Stimulated activated memory B cell treated with anti-CD40 and anti-IgM and Interleukin-4, amounts not matched to agents 10 μg/mL and 1 μg/mL and 100 μg/mL, for 72 hours (primary cell): ENCODE data around the gene GFRA1.

ENCODE experiments used
- ATAC-seq: fragments of 150-1000 bp; cut with Tn5 transposase; 2 replicates; pipeline ENCODE4 v1.10.0; 2021
- H3K27ac Mint-ChIP-seq: one replicate; pipeline ENCODE4 v1.8.0; 2022; ENCODE audit warnings: mild to moderate bottlenecking, mixed read lengths
- H3K27me3 Mint-ChIP-seq: one replicate; pipeline ENCODE4 v1.8.0; 2022; ENCODE audit warnings: mixed read lengths
- H3K36me3 Mint-ChIP-seq: one replicate; pipeline ENCODE4 v1.8.0; 2022; ENCODE audit warnings: mixed read lengths
- H3K4me1 Mint-ChIP-seq: one replicate; pipeline ENCODE4 v1.8.0; 2022; ENCODE audit warnings: mixed read lengths
- H3K4me3 Mint-ChIP-seq: one replicate; pipeline ENCODE4 v1.8.0; 2022; ENCODE audit warnings: mild to moderate bottlenecking, moderate library complexity, mixed read lengths
- H3K9me3 Mint-ChIP-seq: one replicate; pipeline ENCODE4 v1.8.0; 2022; ENCODE audit warnings: mixed read lengths

The GFRA1 gene

GRCh38 chr10:116272440-116273283 lies at the start of gene GFRA1:
Gene GFRA1 (minus strand): TSS chr10:116273206. CDS start chr10:116272029, 1,177 bp downstream.
- Mint-ChIP-seq H3K36me3 (no peaks in the 10 kb centered on the region), H3K27me3 (peaks cover 62% of the 10 kb centered on the region), H3K4me1 (peaks cover 19% of the 10 kb centered on the region), H3K9me3 (peaks cover 6% of the 10 kb centered on the region), H3K27ac (no peak within 1 kb of the TSS), H3K4me3 (peak within 1 kb of the TSS; percentile 53)
- no peak for ATAC-seq

GRCh38 chr10:116316503-116316902 lies 43.5 kb upstream of the GFRA1 start:
- Mint-ChIP-seq H3K36me3 (no peaks in the 10 kb centered on the region), H3K4me3 (no peak overlapping the region), H3K4me1 (no peaks in the 10 kb centered on the region), H3K27me3 (no peaks in the 10 kb centered on the region), H3K9me3 (peaks cover 3% of the 10 kb centered on the region), H3K27ac (no peak overlapping the region)
- ATAC-seq: peak; percentile 27

- H3K36me3 Mint-ChIP-seq: no peaks in the 10 kb centered on the region
- no peak for ATAC-seq
- H3K4me3 Mint-ChIP-seq: no peak overlapping the region
- H3K27ac Mint-ChIP-seq: no peak overlapping the region
- H3K4me1 Mint-ChIP-seq: no peaks in the 10 kb centered on the region
- H3K9me3 Mint-ChIP-seq: peaks cover 3% of the 10 kb centered on the region
- H3K27me3 Mint-ChIP-seq: no peaks in the 10 kb centered on the region
Observed at GRCh38 chr10:116312548-116312947, 39.5 kb upstream of the GFRA1 start.

- no peaks in the 10 kb centered on the region for H3K36me3 Mint-ChIP-seq
- no peak for ATAC-seq
- H3K27ac Mint-ChIP-seq: no peak overlapping the region
- no peaks in the 10 kb centered on the region for H3K4me1 Mint-ChIP-seq
- no peaks in the 10 kb centered on the region for H3K27me3 Mint-ChIP-seq
- no peak overlapping the region for H3K4me3 Mint-ChIP-seq
- H3K9me3 Mint-ChIP-seq: peaks cover 3% of the 10 kb centered on the region
Observed at GRCh38 chr10:116311706-116312490, 38.9 kb upstream of the GFRA1 start.

- Mint-ChIP-seq H3K27ac (no peak overlapping the region), H3K4me1 (no peaks in the 10 kb centered on the region), H3K36me3 (no peaks in the 10 kb centered on the region)
Observed at GRCh38 chr10:116311016-116311415, 38.0 kb upstream of the GFRA1 start.

GRCh38 chr10:116307455-116307854 lies 34.4 kb upstream of the GFRA1 start:
- ATAC-seq: no peak
- H3K4me3 Mint-ChIP-seq: no peak overlapping the region
- peaks cover 5% of the 10 kb centered on the region for H3K9me3 Mint-ChIP-seq
- no peaks in the 10 kb centered on the region for H3K4me1 Mint-ChIP-seq
- H3K36me3 Mint-ChIP-seq: no peaks in the 10 kb centered on the region
- no peak overlapping the region for H3K27ac Mint-ChIP-seq
- no peaks in the 10 kb centered on the region for H3K27me3 Mint-ChIP-seq

More at GRCh38 chr10:116311016-116311415, 38.0 kb upstream of the GFRA1 start:
- Mint-ChIP-seq H3K27me3 (no peaks in the 10 kb centered on the region), H3K9me3 (peaks cover 3% of the 10 kb centered on the region), H3K4me3 (no peak overlapping the region)
- ATAC-seq: no peak

GRCh38 chr10:116306847-116307246 lies 33.8 kb upstream of the GFRA1 start:
- Mint-ChIP-seq H3K27ac (no peak overlapping the region), H3K4me1 (no peaks in the 10 kb centered on the region), H3K27me3 (no peaks in the 10 kb centered on the region), H3K9me3 (peaks cover 5% of the 10 kb centered on the region), H3K4me3 (no peak overlapping the region), H3K36me3 (no peaks in the 10 kb centered on the region)
- ATAC-seq: no peak

GRCh38 chr10:116304923-116305322 lies 31.9 kb upstream of the GFRA1 start:
- no peak for ATAC-seq
- no peaks in the 10 kb centered on the region for H3K27me3 Mint-ChIP-seq
- no peaks in the 10 kb centered on the region for H3K4me1 Mint-ChIP-seq
- no peak overlapping the region for H3K27ac Mint-ChIP-seq
- no peaks in the 10 kb centered on the region for H3K36me3 Mint-ChIP-seq
- H3K9me3 Mint-ChIP-seq: peaks cover 5% of the 10 kb centered on the region
- no peak overlapping the region for H3K4me3 Mint-ChIP-seq

GRCh38 chr10:116300542-116300941 lies 27.5 kb upstream of the GFRA1 start:
- Mint-ChIP-seq H3K27ac (no peak overlapping the region), H3K36me3 (no peaks in the 10 kb centered on the region), H3K4me1 (no peaks in the 10 kb centered on the region), H3K4me3 (no peak overlapping the region), H3K27me3 (peaks cover 7% of the 10 kb centered on the region), H3K9me3 (peaks cover 5% of the 10 kb centered on the region)
- ATAC-seq: no peak

- no peaks in the 10 kb centered on the region for H3K9me3 Mint-ChIP-seq
- H3K4me3 Mint-ChIP-seq: no peak overlapping the region
- H3K4me1 Mint-ChIP-seq: no peaks in the 10 kb centered on the region
- no peak overlapping the region for H3K27ac Mint-ChIP-seq
- H3K36me3 Mint-ChIP-seq: no peaks in the 10 kb centered on the region
- no peak for ATAC-seq
- peaks cover 10% of the 10 kb centered on the region for H3K27me3 Mint-ChIP-seq
Observed at GRCh38 chr10:116298586-116298985, 25.6 kb upstream of the GFRA1 start.

- ATAC-seq: no peak
- no peak overlapping the region for H3K27ac Mint-ChIP-seq
- no peaks in the 10 kb centered on the region for H3K9me3 Mint-ChIP-seq
- no peak overlapping the region for H3K4me3 Mint-ChIP-seq
- H3K4me1 Mint-ChIP-seq: no peaks in the 10 kb centered on the region
- H3K27me3 Mint-ChIP-seq: peaks cover 15% of the 10 kb centered on the region
- H3K36me3 Mint-ChIP-seq: no peaks in the 10 kb centered on the region
Observed at GRCh38 chr10:116296291-116296721, 23.3 kb upstream of the GFRA1 start.

- Mint-ChIP-seq H3K4me3 (no peak overlapping the region), H3K4me1 (no peaks in the 10 kb centered on the region), H3K9me3 (peaks cover 8% of the 10 kb centered on the region), H3K27ac (no peak overlapping the region), H3K36me3 (no peaks in the 10 kb centered on the region), H3K27me3 (peaks cover 15% of the 10 kb centered on the region)
- ATAC-seq: no peak
Observed at GRCh38 chr10:116292493-116292892, 19.5 kb upstream of the GFRA1 start.

- Mint-ChIP-seq H3K36me3 (no peaks in the 10 kb centered on the region), H3K27ac (no peak overlapping the region), H3K27me3 (peaks cover 8% of the 10 kb centered on the region), H3K4me1 (no peaks in the 10 kb centered on the region), H3K4me3 (no peak overlapping the region), H3K9me3 (peaks cover 8% of the 10 kb centered on the region)
- ATAC-seq: no peak
Observed at GRCh38 chr10:116289652-116290051, 16.6 kb upstream of the GFRA1 start.

GRCh38 chr10:116287906-116288501 lies 15.0 kb upstream of the GFRA1 start:
- no peaks in the 10 kb centered on the region for H3K27me3 Mint-ChIP-seq
- no peak overlapping the region for H3K27ac Mint-ChIP-seq
- peaks cover 8% of the 10 kb centered on the region for H3K9me3 Mint-ChIP-seq
- H3K4me1 Mint-ChIP-seq: no peaks in the 10 kb centered on the region
- no peaks in the 10 kb centered on the region for H3K36me3 Mint-ChIP-seq
- ATAC-seq: no peak
- H3K4me3 Mint-ChIP-seq: no peak overlapping the region

GRCh38 chr10:116286626-116287200 lies 13.7 kb upstream of the GFRA1 start:
- peaks cover 8% of the 10 kb centered on the region for H3K9me3 Mint-ChIP-seq
- no peaks in the 10 kb centered on the region for H3K27me3 Mint-ChIP-seq
- no peak overlapping the region for H3K27ac Mint-ChIP-seq
- no peaks in the 10 kb centered on the region for H3K4me1 Mint-ChIP-seq
- no peak overlapping the region for H3K4me3 Mint-ChIP-seq
- ATAC-seq: no peak
- no peaks in the 10 kb centered on the region for H3K36me3 Mint-ChIP-seq
